GM19035 (cell line): ENCODE measurements around the gene SYTL3.

Experiments used
- ATAC-seq: cut with Tn5 transposase; IDR thresholded peaks from one replicate; pipeline ENCODE4 v1.9.1; 2021; ENCODE audit not compliant: unreplicated experiment

SYTL3 gene

DNA sequence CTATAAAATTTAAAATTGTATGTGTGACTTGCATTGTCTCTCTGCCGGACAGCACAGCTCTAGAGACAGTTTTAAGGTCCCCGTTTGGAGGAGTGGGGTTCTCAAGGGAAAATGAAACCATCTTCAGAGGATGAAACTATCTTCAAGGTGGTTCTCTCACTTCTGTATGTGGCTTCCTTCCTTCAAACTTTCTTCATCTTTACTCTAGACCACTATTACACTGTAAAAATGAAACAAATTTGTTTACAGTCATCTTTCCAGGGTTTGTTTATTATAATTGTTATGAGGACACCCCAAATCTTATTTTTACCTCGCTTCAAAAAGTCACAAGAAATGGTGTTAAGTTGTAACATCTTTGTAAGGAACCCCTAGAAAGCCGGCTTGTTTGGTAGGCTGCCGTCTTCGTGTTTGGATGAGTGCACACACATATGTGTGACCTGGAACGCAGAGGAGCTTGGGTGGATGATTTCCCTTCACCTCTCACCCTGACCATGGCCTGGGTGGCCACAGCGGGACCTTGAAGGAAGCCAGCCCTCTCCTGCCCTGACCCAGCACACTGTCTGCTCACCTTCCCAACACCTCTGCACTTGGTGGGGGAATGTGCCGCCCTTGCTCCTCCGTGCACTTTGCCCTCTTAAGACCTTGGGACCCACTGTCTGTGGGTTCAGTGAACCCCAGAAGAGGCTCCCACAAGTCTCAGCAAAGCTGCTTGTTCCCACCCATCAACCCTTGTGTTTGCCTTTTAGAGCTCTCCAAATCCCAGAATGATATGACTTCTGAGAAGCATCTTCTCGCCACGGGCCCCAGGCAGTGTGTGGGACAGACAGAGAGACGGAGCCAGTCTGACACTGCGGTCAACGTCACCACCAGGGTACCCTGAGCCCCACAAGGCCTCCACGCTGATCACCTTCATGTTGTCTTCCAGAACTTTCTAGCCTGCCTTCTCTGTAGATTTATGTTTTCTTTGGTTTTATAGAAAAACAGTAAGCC is 67.8 kb downstream of the SYTL3 start:
- ATAC-seq, result peak; percentile 71

DNA sequence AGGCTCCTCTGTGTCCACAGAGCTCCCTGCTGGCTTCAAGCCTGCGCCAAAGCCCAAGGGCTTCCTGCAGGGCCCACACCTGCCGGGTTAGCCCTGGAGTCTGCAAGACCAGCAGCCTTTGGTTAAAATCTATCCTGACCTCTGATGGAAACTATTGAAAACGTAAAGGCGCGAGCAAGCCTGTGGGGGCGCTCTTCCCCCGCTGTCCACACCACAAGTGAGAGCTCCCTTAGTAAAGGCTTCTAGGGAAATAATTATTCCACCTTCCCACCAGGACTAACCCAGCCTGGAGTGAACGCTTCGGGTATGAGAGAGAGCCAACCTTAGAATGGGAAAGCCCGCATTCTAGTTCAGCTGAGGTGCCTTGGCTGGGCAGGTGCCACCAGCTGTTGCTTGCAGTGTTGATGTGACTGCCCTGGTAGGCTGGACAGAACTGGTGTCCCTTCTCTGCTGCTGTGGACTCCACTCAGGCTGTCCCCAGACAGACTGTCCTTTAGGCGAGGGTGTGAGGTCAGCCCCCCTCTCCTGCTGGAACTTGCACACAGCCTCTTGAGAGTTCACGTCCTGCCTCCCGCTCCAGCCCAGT is 68.7 kb downstream of the SYTL3 start:
- ATAC-seq, result no peak

DNA sequence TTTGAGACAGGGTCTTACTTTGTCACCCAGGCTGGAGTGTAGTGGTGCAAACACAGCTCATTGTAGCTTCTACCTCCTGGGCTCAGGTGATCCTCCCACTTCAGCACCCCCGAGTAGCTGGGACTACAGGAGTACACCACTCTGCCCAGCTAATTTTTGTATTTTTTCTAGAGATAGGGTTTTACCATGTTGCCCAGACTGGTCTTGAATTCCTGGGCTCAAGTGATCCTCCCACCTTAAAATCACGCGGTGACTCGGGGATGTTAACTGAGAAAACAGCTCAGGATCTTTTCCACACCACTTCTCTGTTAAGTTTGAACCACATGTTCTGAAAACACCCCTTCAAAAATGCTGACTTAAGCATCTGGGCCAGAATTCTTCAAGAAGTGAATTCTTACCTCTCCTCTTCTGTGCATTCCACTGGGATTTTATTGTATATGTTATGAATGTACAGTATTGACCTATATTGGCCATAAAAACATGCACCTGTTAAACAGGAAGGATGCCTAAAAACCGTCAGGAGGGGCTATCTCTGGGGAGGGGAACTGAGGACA is 72.4 kb downstream of the SYTL3 start:
- no peak for ATAC-seq

DNA sequence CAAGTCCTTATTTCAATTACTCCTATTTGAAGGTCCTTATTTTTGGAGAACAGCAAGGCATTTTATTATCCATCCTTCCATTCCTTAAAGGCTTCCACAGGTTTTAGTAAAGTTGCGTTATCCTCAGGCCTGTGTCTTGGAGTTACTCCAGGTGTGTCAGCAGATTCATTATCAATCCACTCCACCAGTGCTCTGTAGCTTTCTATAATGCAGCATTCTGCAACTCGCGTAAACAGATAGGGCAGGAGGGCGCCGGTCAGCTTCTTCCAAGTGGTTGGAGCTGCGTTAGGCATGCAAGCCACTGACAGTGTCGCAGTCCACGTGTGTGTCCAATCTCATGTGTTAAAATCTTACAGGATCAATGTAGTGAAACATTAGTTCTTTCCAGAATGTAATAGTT is 75.8 kb downstream of the SYTL3 start:
- no peak for ATAC-seq

DNA sequence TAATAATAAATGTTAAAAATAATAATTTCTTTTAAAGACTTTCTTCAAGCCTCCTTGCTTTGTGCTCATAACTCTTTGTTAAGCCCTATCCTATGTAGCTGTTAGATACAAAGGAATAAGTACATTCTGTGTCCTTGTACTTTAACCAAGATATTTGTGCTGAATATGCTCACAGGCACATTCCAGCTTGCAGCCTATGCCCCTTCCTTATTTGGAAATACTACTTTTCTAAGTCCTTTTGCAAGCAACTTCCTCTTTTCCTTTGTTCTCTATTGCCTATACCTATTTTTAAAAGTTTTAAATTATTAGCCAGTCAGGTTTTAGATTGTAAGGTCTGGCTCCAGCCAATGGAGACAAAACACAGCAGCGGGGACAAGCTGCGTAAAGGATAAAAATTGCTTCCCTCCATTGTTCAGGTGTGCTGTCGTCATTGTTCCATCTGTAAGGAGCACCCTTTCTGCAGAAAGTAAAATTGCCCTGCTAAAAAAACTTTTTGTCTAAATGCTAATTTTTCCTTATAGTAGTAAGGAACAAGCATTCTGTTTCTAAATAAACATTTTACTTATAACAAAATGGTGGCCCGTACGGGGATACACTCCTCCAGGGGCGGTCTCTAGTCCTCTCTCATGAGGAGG is 80.2 kb downstream of the SYTL3 start:
- no peak for ATAC-seq

DNA sequence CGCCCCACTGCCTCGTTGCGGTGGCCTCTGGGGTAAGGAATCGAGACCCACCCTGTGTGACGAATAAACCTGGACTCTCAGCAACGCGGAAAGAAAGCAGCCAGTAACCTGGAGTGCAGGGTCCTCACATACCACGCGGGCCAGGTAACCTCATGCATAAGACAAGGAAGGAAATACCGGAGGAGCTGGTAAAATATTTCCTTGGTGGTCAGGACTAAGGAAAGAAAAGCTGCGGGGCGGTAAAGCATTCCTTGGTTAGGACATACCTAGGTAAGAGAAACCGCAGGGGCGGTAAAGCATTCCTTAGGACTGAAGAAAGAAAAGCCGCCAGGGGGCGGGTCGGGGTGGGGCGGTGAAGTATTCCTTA is 80.7 kb downstream of the SYTL3 start:
- no peak for ATAC-seq

DNA sequence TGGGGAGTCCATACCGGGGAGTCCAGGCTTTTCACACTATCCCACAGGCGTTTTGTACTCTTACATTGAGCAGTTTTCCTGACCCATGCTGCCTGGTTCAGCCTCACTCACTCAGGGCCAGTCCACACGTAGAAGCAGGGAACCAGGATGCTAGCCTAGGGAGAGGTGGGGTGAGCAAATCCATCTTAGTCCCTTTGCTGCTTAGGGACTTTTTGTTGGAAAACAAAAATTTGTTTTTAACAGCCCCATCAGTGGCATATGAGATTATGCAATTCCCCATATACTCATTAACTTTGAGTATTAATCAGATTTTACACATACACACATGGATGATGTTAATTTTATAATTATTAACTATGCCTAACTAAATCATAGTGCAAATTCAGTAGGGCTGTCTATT is 85.2 kb downstream of the SYTL3 start:
- ATAC-seq, result no peak

DNA sequence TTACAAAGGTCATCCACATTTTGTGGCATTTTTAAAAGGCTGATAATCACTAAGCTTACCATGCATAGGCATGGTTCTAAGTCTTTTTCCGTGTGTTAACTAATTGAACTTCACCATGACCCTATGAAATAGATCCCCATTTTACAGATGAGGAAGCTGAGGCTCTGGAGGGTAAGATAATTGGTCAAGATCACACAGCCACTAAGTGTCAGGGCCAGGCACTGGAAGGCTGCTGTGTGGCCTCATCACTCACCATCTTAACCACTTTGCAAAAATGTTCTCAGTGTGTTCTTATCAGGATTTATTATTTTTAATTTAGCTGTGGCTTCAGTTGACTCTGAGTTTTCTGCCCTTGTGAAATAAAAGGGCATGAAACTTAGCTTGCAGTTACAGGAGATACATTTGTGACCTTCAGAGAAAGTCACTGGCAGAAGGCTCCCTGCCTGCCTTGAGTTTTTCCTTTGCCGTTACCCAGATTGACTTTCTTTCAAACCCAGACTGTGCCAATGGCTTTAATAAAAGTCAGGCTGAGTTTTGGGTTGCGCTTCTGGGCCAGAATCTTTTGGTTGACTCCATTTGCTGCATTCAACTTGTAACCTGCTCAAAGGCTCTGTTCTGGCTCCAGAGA is 87.3 kb downstream of the SYTL3 start:
- no peak for ATAC-seq

DNA sequence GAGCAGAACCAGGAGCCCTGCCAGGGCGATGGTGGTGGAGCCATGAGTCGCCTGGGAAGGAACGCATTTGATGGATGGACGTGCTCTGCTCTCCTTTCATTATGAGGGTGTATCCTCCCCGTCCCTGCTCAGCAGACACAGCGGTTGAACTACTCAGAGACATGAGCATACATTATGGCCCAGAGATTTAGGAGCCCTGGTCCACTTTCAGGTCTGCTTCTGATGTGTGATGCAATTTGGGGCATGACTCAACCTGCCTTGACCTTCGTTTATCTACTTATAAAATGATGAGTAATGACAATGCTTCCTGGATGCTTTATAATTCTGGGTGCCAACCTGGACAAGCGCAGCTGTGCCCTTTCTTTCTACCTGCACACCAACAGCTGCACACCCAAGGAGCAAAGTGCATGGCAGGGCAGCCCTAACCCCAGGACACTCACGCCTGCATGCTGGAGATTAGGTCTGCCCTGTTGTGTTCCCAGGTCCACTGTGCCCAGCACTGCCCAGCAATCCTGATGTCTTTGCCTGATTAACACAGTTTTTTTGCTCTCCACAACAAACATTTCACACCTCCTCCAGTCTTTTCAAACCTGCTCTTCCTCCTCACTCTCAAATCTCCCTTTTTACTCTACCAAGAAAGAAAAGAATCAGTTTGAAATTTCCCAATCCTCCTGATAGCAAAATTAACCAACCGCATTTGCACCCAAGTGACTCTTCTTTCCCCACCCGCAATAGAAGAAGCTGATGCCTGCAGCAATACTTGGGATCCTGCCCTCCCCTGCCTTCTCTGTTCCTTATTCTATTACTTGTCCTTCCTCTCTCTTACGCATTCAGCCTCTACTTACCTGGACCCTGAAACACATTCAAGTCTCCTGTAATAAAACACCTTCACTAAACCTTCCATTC is 88.1 kb downstream of the SYTL3 start:
- ATAC-seq, result no peak

DNA sequence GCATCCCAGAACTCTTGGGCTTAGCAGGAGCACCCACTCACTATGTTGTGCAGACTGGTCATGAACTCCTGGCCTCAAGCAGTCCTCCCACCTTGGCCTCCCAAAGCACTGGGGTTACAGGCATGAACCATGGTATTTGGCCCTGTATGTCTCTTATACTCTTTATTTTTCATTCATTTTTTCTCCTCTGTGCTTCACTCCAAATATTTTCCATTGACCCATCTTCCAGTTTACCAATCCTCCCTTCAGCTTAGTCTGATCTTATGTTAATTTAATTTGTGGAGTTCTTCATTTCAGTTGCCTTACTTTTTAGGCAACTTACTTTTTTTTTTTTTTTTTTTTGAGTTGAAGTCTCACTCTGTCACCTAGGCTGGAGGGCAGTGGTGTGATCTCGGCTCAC is 89.8 kb downstream of the SYTL3 start:
- no peak for ATAC-seq

DNA sequence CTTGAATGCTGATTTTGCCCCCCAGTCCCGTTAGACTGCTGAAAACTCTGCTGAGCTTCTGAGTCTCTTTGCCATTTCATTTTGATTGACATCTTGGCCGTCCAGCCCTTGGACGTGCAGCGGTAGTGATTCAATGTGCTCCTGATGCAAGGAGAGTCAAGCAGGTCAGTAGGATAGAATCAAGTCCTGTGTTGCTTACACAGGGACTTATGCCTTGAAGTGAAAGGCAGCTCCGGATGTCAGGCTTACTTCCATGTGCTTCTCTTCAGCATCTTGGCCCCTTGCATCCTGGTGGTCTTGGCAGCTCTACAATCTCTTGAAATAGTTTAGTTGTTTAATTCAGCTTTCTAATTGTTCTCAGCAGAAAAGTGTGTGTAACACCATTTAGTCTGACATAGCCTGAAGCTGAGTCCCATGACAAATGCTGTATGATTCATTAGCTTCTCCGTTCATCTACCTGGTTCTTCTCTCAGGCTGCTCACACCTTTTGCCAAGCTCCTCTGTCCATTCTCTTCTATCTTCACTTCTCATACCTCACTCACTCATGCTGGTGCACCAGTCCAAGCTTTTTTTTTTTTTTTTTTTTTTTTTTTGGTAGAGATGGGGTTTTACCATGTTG is 93.3 kb downstream of the SYTL3 start:
- no peak for ATAC-seq

DNA sequence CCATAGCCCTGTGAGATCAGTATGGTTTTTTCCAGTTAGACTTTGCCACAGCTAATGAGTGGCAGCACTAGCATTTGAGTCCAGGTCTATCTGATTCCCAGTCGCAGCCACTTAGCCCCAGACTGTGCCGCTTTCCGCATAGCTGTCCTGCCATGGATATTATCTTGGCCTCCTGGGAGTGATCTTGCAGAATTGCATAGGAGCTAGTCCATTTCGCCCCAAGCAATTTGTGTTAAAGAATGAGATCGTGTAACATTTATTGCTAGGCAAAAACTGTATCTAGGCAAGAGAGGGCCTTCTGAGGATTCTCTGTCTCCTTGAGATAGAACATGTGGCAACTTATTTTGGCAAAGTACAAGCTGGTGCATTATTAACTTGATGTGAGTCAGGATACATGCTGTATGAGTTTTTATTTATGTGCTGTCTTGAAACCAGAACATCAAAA is 95.2 kb downstream of the SYTL3 start:
- ATAC-seq, result no peak

DNA sequence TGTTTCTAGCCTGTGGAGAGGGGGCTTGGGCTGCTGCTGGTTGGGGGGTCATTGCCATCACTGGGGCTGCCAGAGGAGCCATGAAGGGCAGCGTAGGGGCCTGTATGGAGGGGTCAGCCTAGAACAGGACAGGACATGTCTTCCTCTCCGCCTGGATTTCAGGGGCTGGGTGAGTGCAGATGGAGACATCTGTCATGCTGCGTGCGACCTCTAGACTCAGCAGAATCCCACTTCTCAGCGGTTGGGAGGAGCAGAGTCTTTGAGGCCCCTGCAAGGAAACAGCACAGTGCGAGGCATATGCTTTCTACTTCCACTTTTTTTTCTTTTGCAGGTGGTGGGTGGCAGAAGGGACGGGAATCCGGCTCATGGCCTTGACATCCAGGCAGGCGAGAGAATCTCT is 101.4 kb downstream of the SYTL3 start:
- no peak for ATAC-seq

DNA sequence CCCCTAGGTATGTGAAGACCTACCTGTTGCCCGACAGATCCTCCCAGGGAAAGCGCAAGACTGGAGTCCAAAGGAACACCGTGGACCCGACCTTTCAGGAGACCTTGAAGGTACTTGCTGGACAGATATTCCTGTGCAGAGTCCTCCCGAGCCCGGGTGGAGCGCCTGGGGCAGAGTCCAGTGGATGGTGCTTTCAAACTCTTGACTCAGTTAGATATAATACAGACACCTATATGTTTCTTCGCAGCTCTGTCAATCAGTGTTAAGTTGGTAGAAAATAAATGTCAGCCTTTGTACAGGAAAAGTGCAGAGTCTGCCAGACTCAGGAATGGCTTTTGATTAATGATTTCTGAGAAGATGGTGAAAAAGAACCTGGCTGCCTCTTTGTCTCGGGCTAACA is 102.1 kb downstream of the SYTL3 start:
- no peak for ATAC-seq

DNA sequence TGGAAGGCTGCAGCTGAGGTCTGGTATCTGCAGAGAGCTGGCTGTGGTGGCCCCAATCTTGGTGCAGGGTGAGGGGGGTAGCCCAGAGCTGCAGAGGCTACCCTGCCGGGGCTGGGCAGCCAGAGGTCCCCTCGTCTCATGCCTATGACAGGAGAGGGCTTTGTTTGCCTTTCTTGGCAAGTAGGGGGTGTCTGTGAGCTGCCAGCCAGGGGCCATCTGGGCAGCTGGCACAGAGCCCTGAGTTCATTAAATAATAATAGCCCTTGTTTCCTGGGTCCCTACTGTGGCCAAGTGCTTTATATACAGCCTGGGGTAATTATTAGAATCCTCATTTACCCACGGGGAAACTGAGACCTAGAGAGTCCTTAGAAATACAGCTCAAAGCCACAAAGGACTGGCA is 102.8 kb downstream of the SYTL3 start:
- ATAC-seq, result no peak

DNA sequence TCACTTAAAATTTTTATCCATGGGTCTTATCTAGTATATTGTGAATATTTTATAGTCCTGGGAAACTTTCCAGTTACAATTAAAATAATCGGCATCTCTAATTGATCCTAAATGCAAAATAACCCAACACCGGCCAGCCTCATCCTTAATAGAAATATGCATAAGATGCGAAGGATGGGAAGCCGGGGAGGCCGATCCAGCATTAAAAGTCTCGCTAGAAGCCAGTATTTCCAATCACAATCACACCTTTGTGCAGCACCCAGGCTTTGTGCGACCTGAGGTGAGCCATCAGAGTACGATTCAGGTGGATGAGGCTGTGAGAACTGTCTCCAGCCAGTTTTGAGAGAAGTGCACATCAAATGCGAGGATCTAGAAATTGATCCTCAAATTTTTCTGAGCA is 104.0 kb downstream of the SYTL3 start:
- ATAC-seq, result no peak

DNA sequence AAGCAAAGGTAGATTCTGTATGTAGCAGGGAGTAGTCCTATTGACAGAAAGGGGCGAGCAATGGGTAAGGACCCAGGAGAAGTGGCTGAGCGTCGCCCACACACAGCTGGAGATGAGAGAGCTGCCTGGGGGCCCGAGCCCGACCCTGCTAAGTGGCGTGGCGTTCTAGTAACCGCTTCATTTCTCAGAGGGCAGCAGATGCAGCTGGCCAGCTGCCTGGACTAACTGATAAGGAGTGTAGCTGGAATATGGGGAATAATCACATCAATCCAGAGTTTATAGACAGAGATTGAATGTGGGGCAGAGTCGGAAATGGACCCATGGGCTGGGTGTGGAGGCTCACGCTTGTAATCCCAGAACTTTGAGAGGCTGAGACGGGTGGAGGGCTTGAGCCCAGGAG is 104.9 kb downstream of the SYTL3 start:
- ATAC-seq, result no peak

DNA sequence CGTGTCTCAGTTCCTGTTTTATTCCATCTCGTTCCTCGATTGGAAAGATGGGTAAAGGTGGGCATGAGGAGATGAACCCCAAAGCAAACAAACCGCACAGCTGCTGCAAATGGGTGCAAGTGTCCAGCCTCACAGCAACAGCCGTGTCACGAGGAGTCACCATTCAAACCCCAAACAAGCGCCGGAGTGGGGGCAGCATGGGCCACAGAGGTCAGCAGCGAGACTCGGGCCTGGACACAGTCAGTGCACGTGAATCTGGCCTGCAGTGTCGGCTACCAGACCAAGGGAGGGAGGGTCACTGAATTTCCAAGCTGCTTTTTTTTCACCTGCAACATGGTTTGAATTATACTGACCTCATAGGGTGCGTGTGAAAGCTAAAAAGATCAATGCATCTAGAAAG is 105.8 kb downstream of the SYTL3 start:
- no peak for ATAC-seq

DNA sequence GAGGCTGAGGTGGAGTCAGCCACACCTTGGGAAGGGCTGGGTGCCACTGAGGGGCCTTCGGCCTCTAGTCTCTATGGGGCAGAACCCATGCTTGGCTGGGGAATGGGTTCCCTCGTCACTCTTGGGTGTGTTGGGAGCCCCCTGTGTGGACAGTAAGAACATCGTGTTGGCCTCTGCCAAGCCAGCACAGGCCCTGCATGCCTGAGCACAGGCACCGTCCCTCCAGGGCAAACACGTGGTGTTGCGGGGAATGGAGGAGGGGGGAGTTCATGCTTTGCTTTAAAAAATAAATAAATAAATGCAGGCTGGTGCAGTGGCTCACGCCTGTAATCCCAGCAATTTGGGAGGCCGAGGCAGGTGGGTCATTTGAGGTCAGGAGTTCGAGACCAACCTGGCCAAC is 106.3 kb downstream of the SYTL3 start:
- no peak for ATAC-seq
